HG03135 (cell line): ENCODE results near the gene TTC8.
A peak's percentile ranks its signal among the peaks of the same experiment; 100 is the strongest.
"Not testable (repeated sequence)": the region's sequence is repeated elsewhere in the genome, so short reads cannot be mapped to it uniquely, and the experiment has no call there.

Experiments
- ATAC-seq: cut with Tn5 transposase; IDR thresholded peaks from one replicate; pipeline ENCODE4 v1.9.1; 2021; ENCODE audit warnings: mild to moderate bottlenecking, moderate library complexity; ENCODE audit not compliant: unreplicated experiment

The TTC8 gene

DNA sequence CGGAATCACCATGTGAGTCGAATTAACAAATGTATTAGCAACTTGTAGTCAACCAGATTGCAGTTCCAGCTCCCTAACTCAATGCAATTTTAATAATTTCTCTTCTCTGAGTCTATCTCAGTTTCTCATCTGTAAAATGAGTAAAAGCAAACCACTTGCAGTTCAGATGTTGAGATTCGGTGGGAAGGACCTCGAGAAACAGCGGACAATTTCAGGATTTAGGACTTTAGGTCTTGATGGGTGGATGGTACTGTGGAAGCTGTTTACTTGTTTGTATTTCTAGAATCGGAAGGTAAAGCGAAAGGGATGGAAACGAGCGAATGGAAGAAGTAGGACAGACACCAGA lies 510 bp upstream of the TTC8 start:
- peak; percentile 2 for ATAC-seq

DNA sequence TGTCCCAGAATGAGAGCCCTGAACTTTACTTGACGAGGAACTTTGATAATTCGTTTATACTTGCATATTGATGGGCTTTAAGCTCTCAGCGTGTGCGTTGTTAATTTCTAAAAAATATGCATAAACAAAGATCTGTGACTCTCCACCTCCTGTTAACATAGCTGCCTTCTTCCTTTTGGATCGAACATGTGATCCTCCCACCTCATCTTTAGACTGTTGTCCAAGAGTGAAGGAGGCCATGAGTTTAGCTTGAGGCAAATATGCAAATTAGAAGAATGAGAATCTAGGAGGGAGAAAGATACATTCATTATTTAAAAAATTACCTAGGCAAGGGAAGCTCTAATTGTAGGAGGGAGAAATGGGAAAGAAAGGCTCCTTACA lies 617 bp downstream of the TTC8 start:
- no peak for ATAC-seq

DNA sequence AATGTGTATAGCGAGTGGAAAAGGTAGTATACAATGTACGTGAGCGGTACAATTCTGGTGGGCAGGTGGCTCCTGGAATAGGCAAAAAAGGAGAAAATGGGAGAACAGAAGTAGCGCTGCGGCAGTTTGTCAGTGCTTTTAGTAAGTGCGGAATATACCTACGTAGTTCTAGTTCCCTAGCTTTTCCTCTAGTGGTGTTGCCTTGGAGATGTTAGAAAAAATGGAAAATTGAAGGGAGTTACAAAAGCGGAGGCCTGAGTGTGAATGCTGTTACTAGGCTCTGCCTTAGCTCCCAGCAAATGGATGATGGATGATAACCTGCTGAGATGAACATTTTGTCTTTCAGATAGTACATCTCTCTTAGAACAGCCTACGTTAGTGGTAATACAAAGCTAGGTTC lies 1.1 kb downstream of the TTC8 start:
- no peak for ATAC-seq

DNA sequence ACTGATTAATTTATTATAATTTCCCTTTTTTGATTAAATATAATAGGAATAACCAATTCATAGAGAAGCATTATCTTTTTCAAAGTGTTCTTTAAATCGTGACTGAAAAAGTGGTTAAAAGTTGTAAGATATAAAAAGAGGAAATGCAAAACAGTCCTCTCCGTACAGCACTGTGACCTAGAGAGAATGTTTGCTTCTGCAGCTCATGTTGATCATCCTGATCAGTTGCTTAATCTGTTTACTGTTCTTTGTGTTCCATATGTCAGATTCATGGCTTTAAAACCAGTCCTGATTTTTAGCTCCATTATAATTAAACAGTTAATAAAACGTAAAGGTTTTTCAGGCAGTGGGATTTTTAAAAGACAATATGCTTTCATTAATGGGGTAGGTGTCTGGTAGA lies 4.7 kb downstream of the TTC8 start:
- ATAC-seq, result no peak

DNA sequence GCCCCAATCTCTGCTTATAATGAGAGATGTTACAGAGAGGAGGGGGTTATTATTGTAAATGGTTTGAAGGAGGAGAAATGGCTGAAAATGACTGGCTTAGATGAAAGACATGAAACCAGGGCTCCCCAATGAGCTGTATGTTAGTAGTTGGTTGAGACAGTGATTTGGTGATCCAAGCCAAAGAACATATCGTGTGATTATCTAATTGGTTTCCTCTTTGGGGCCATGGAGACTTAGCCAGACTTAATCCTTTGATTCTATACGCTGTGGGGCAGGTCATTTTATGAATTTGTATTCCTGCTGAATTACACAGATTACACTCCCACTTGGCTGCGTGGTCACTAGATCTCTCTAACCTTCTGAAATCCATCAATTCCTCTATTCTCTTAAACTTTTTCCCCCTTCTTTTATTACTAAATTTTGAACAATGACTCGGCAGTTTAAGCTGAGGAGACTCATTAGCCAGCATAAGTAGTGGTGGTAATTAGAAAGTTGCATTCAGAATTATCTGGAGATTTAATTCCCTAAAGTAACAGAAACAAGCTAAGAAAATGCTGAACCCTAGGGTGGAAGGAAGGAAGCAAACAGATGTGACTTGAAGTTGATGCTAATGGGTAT lies 5.3 kb downstream of the TTC8 start:
- no peak for ATAC-seq

DNA sequence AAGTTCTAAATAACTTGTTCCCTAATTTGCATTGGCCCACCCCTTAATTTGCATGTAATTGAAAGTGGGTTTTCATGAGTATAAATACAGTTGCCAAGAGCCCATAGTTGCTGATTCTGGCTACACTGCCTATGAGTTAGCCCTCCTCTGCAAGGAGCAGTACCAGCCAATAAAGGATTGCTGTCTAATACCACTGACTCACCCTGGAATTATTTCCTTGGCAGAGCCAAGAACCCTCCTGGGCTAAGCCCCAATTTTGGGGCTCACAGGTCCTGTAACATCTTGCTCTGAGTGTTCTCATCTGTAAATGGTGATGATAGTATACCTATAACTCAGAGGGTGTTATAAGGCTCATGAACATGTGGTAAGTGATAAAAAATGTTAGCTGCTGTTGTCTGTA lies 6.8 kb downstream of the TTC8 start:
- ATAC-seq, result no peak

DNA sequence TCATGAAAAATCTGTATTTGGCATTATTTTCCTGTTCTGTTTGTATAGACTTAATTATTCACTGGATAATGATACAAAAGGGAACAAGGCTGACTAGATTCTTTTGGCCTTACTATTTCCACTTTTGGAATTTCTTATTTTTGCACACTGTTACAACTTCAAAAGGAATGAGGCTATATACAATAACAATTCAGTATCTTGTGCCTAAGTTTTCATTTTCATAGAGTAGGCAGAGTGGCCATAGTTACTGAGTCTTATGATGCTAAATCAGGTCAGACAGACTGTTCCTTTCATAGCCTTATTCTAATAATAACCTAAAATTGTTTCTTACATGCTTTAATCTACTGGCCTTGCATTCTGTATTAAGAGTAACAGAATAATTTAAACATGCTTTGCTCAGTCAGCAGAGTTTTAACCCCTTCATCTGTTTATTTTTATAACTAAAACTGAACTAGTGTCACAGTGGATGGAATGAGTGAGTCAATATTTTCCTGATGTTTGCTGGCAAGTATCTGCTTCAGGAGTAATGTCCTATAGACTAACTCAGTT lies 10.5 kb downstream of the TTC8 start:
- ATAC-seq, result no peak

DNA sequence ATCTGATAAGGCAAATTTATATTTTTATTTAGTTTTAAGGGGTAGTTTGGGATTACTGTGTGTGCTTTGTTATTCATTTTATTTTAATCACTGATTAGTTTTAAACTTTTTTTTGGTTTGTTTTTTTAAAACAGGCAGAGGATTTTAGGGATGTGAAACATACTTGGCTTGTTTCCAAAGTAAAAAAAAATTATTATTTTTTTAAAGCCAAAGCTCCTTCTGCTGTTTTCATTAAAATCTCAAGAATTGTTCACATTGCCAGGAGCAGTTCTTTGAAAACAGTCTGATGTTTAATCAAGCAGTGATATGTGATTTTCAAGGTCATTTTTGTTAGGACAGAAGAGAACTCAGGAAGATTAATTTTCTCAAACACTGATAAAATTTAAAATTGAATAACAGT lies 11.2 kb downstream of the TTC8 start:
- no peak for ATAC-seq

DNA sequence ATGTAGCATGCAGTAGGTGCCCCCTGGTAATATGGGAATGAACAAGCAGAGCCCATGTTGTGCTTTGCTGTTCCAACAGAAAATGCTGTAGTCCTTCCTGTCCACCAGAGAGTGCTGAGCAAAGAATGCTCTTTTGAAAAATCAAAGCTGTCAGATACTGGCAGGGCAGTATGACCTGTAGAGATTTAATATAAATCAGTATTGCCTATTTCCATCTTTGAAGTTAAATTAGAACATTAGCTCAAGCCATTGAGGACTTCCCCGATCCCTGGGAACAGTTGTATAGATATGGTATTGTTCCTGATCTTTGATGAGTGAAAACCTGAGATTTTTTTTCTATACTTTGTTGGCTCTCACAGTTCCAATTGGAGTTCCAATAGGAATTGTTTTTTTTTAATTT lies 13.0 kb downstream of the TTC8 start:
- no peak for ATAC-seq

DNA sequence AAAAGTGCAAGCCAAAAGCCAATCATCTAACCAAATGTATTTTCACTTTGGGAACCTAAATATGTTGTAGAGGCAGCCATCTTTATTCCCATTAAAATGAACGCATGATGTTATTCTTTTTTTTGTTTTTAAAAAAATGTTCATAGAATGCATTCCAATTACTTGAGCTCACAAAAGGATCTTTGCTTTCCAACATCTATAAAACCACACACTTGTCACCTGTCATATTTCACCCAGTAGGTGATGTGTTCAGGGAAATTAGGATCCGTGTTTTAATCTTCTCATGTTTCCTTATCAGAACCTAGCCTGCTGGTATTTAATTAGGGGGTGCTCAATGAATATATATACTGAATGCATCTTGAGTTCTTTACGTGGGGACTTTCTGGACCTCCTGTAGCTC lies 13.6 kb downstream of the TTC8 start:
- no peak for ATAC-seq

DNA sequence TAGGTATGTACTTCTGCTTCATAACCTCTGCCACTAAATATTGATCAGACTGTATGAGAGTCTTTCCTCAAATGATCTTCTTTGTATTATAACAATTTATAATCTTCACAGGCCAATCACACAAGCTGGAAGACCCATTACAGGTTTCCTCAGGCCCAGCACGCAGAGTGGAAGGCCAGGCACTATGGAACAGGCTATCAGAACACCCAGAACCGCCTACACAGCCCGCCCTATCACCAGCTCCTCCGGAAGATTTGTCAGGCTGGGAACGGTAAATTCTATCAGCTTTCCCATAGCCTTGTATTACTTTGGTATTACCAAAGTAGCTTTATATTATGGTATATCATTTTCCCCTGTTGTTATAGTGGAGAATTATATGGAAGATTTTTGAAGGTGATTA lies 16.5 kb downstream of the TTC8 start:
- no peak for ATAC-seq

DNA sequence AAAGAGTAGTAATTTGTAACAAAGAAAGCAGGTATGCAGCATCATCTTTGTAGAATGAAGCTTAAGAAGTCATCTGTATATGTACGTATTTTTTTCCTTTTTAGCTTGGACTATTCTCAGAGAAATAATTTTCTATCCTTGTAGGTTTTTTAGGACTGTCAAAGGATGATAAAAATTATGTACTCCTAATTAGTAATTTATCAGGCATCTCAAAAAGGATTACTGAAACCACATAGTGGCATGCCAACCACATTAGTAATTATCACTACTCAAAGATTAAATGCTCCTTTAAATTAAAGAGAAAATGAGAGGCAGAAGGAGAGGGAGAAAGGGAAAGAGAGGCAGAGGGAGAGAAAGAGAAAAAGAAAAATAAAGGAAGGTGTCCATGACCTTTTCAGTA lies 17.3 kb downstream of the TTC8 start:
- no peak for ATAC-seq

DNA sequence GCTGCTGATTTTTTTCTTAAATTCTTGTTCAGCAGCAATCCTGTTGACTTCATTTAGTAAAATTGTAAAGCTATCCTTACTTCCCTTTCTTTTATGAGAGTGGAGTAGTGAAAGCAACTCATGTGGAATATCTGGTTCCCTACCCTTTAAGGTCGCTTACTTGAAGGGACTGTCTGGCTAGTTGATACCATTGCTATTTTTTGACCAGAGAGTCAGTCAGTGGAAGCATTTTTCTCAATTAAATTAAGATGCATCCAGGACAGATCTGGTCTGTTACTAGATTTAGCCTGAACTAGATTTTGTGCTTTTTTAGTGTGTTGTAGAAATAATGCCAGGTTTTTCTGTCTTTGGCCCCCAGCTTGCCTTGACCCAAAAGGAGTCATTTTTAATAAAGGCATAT lies 18.0 kb downstream of the TTC8 start:
- no peak for ATAC-seq

DNA sequence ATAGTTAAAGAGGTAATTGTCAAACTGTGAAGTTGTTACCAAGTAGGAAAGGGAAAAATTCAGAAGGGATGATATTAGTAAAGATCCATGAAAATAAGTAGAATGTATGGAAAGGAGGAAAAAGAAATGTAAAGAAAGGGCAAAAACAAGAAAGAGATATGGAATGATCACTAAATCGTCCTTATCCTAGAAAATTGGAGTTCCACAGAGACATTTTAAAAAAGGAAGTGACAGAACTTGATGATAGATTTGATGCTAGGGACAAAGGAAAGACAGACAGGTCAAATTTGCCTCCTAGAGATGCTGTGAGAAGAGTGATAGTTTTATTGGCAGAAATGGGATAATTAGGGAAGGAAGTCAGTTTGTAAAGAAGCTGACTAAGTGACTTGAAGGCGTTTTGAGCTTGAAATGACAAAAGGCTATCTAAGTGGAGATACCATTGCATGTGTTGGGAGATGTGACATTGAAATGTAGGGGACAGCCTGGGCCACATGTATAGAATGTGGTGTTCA lies 20.6 kb downstream of the TTC8 start:
- no peak for ATAC-seq

DNA sequence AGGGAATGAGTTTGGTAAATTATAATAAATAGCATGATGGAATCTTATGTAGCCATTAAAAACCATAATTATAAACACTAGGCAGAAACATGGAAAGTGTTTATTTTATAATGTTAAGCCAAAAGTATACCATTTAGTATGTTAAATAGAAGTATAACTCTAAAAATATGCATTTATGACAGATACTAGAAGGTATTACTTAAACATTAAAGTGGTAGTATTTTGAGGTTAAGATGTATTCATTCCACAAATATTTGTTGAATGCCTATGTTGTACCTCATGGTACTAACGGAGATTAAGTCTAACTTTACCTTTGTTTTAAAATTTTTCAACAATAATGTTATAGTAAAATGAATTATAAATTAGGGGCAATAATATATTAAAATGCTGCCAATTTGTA lies 24.1 kb downstream of the TTC8 start:
- no peak for ATAC-seq

DNA sequence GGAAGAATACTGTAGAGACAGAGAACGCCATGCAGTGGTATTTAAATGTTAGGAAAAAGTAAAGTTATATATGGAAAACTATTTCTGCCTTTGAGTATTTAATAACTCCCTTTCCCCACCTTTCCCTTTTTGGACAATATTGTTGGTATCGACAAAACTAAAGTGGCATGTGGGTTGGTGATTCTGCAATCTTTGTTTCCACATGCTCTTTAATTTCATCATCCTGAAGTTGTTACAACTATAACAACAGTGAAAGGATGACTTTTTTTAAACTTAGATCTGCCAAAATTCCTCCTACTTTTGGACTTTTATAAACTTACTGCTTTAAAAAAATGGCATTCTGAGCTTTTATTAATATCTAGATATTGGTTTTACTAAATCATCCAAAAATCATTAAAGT lies 25.3 kb downstream of the TTC8 start:
- no peak for ATAC-seq

DNA sequence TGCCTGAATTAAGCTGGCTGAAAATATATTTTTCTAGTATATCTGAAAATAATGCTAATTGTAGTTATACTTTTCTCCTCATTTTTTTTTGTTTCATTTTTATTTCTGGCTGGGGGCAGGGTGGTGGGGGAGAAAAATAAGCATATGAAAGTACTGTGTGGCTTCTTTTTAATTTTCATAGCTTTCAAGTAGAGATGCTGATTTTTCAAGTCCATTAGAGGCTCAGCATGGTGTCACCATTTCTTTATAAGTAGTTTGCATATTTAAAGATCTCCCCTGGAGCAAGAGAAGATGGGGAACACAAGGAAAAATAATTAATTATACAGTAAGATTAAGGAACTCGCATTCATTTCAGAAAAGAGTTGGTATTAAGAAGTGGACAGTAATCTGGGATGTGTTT lies 27.1 kb downstream of the TTC8 start:
- no peak for ATAC-seq

DNA sequence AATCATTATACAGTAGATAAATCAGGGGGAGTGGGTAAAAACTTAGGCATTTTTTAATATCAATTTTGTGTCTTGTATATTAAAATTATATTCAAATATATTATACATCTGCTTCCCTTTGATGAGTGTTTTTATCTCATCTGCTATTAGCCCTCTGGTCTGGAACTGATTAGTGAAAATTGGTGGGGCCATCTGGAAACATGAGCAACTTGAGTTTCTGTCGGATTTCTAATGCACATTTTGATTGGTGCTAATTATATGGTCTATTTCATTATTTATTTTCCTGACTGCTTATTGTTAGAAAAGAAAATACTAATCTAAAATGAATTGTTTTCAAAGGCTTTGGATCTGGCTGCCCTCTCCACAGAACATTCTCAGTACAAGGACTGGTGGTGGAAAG lies 28.2 kb downstream of the TTC8 start:
- ATAC-seq, result no peak

DNA sequence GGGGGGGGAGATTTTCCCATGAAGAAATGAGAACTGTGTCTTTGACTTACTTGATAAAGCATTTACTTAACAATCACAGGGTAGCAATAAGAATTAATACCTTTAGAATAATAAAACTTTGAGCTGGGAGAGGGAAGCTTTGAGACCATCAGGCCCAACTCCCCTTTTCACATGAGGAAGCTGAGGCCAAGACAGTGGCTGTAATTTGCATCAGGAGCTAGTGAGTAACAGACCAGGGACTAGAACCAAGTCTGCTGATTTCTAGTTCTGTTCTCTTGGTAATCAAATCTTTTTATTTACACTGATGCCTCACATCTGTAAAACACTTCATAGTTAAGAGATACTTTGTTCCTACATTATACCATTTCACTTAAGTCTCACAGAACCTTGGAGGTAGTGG lies 28.7 kb downstream of the TTC8 start:
- no peak for ATAC-seq

DNA sequence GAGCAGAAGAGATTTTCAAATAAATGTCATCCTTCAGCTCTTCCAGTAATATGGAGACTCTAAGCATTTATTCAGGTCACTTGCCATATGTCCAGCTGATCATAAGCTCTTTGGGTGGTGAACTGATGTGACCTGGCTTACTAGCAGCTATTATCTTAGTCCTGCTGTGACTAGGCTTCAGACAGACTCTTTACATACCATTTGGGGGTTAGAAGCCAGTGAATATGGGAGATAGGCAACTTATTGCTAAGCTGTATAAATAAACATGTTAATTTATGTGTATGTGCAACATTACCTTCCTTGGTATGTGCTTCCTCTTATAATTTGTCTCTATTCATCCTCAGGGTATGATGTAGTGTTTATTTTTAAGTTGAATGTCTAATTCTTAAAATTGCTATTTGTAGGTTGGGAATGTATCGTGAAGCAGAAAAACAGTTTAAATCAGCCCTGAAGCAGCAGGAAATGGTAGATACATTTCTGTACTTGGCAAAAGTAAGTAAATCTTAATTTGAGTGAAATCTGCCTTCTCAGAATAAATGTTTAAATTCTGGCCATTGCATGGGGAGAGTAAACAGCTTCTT lies 32.4 kb downstream of the TTC8 start:
- ATAC-seq, result no peak

DNA sequence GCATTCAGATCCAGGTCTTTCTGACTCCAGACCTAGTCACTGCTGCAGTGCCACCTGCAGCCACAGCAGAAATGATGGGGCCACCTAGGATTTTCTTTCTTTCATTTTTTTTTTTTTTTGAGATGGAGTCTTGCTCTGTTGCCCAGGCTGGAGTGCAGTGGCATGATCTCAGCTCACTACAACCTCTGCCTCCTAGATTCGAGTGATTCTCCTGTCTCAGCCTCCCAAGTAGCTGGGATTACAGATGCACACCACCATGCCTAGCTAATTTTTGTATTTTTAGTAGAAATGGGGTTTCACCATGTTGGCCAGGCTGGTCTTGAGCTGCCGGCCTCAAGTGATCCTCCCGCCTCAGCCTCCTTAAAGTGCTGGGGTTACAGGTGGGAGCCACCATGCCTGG lies 33.4 kb downstream of the TTC8 start:
- ATAC-seq, result not testable (repeated sequence)

DNA sequence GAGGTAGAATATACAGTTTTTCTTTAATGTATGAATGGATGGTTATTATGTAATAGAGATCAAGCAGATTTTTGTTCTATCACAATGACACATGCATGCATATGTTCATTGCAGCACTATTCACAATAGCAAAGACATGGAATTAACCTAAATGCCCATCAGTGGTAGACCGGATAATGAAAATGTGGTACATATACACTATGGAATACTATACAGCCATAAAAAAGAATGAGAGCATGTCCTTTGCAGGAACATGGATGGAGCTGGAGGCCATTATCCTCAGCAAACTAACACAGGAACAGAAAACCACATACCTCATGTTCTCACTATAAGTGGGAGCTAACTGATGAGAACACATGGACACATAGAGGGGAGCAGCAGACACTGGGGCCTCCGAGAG lies 34.7 kb downstream of the TTC8 start:
- ATAC-seq, result not testable (repeated sequence)

DNA sequence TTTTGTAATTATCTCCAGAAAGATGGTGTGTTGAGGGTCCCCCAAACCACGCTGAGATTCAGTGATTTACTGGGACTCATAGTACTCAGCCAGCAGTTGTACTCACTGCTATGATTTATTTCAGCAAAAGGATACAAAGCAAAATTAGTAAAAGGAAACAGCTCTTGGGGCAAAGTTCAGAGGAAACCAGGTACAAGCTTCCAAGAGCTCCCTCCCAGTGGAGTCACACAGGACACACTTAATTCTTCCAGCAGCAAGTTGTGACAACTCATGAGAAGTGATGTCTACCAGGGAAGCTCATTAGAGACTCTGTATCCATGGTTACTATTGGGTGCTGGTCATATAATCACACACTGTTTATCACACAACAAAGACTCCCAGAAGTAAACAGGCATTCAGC lies 38.7 kb downstream of the TTC8 start:
- no peak for ATAC-seq
